ENCODE data around the gene APOM. TPM values are rescaled to one million over a fixed set of nuclear protein-coding genes. Genes with fewer than 3 reads are reported as not detected.

The APOM gene
- total RNA-seq, 2 donors from 2014 or later, result 5.0 to 6.0 TPM

- no peak for DNase-seq
- no peaks in the 10 kb centered on the region for H3K27me3 Mint-ChIP-seq (ENCODE audit: low read depth)
These were observed 46.1 kb downstream of the APOM start for GRCh38 chr6:31701666-31702404.

GRCh38 chr6:31702405-31702818 lies 46.7 kb downstream of the APOM start:
- H3K27me3 Mint-ChIP-seq (ENCODE audit: low read depth), result no peaks in the 10 kb centered on the region
- peak; percentile 13 to 24 for ATAC-seq (replicated peaks in 1 of 2)
- peak overlapping the region; percentile 87 to 90 for H3K4me3 Mint-ChIP-seq
- peaks cover 6 to 9% of the 10 kb centered on the region in 2 donors for H3K36me3 Mint-ChIP-seq (ENCODE audit: insufficient read depth in 2 of 2)
- H3K9me3 Mint-ChIP-seq, result no peaks in the 10 kb centered on the region
- peak overlapping the region; percentile 95 for H3K27ac Mint-ChIP-seq
- peak; percentile 36 to 45 for DNase-seq
- peaks cover 37% of the 10 kb centered on the region for H3K4me1 Mint-ChIP-seq (ENCODE audit: low read depth)

More at GRCh38 chr6:31701666-31702404, 46.1 kb downstream of the APOM start:
- ATAC-seq (replicated peaks in 1 of 2), result no peak
- H3K27ac Mint-ChIP-seq, result peak overlapping the region; percentile 95
- peak overlapping the region; percentile 87 to 90 for H3K4me3 Mint-ChIP-seq
- H3K36me3 Mint-ChIP-seq (ENCODE audit: insufficient read depth in 2 of 2), result peaks cover 6 to 9% of the 10 kb centered on the region in 2 donors
- peaks cover 40% of the 10 kb centered on the region for H3K4me1 Mint-ChIP-seq (ENCODE audit: low read depth)
- no peaks in the 10 kb centered on the region for H3K9me3 Mint-ChIP-seq

GRCh38 chr6:31702819-31703716 lies 47.4 kb downstream of the APOM start, which contains the start of gene ABHD16A:
TSS of gene ABHD16A (minus strand) at chr6:31703324. CDS start at chr6:31703281, 43 bp downstream.
- H3K27me3 Mint-ChIP-seq (ENCODE audit: low read depth), result no peaks in the 10 kb centered on the region
- ATAC-seq (replicated peaks in 1 of 2) (peak; percentile 97), DNase-seq (peak; percentile 97 to 98)
- peaks cover 6% of the 10 kb centered on the region in 2 donors for H3K36me3 Mint-ChIP-seq (ENCODE audit: insufficient read depth in 2 of 2)
- H3K9me3 Mint-ChIP-seq, result no peaks in the 10 kb centered on the region
- peak within 1 kb of the TSS; percentile 95 for H3K27ac Mint-ChIP-seq
- peaks cover 30% of the 10 kb centered on the region for H3K4me1 Mint-ChIP-seq (ENCODE audit: low read depth)
- H3K4me3 Mint-ChIP-seq, result peak within 1 kb of the TSS; percentile 87 to 90

- Mint-ChIP-seq H3K4me3 (no peak overlapping the region), H3K4me1 (ENCODE audit: low read depth) (peaks cover 29% of the 10 kb centered on the region), H3K27me3 (ENCODE audit: low read depth) (no peaks in the 10 kb centered on the region), H3K9me3 (no peaks in the 10 kb centered on the region), H3K27ac (no peak overlapping the region), H3K36me3 (ENCODE audit: insufficient read depth in 2 of 2) (peaks cover 6% of the 10 kb centered on the region in 2 donors)
- ATAC-seq (replicated peaks in 1 of 2) (no peak), DNase-seq (no peak)
These were observed 50.2 kb downstream of the APOM start for GRCh38 chr6:31705931-31706330.

GRCh38 chr6:31706599-31706998 lies 50.9 kb downstream of the APOM start, which contains the start of gene LY6G6F:
TSS of gene LY6G6F (plus strand) at chr6:31706866. CDS start at chr6:31706907, 41 bp downstream.
- H3K4me1 Mint-ChIP-seq (ENCODE audit: low read depth), result peaks cover 27% of the 10 kb centered on the region
- no peak for ATAC-seq (replicated peaks in 1 of 2)
- no peaks in the 10 kb centered on the region for H3K9me3 Mint-ChIP-seq
- H3K4me3 Mint-ChIP-seq, result no peak within 1 kb of the TSS
- H3K36me3 Mint-ChIP-seq (ENCODE audit: insufficient read depth in 2 of 2), result peaks cover 6% of the 10 kb centered on the region in 2 donors
- H3K27me3 Mint-ChIP-seq (ENCODE audit: low read depth), result no peaks in the 10 kb centered on the region
- DNase-seq, result no peak
- H3K27ac Mint-ChIP-seq, result no peak within 1 kb of the TSS

- ATAC-seq (replicated peaks in 1 of 2), result no peak
- no peak overlapping the region for H3K4me3 Mint-ChIP-seq
- H3K27ac Mint-ChIP-seq, result no peak overlapping the region
- H3K4me1 Mint-ChIP-seq (ENCODE audit: low read depth), result peaks cover 18% of the 10 kb centered on the region
- no peak for DNase-seq
- no peaks in the 10 kb centered on the region for H3K9me3 Mint-ChIP-seq
- H3K27me3 Mint-ChIP-seq (ENCODE audit: low read depth), result no peaks in the 10 kb centered on the region
- peaks cover under 1% of the 10 kb centered on the region in 2 donors for H3K36me3 Mint-ChIP-seq (ENCODE audit: insufficient read depth in 2 of 2)
These were observed 52.0 kb downstream of the APOM start for GRCh38 chr6:31707701-31708100.

Other genes with a start within 250 kb of the APOM start
- gene MICB, start 157.7 kb upstream of the APOM start, total RNA-seq, result 10 to 100 TPM; 18.7 to 22.3 TPM
- not detected for gene MCCD1, start 126.9 kb upstream of the APOM start, total RNA-seq
- gene DDX39B, start 113.9 kb upstream of the APOM start, total RNA-seq, result 100 to 1,000 TPM; 567 to 644 TPM
- 1 to 10 TPM; 4.1 to 5.6 TPM for gene ATP6V1G2, start 109.3 kb upstream of the APOM start, total RNA-seq
- gene NFKBIL1, start 108.3 kb upstream of the APOM start, total RNA-seq, result 10 to 100 TPM; 28.0 to 36.6 TPM
- 100 to 1,000 TPM in 1 of 2 donors, 10 to 100 TPM in 1; 77.2 to 110 TPM for gene LTA, start 83.6 kb upstream of the APOM start, total RNA-seq
- gene TNF, start 80.3 kb upstream of the APOM start, total RNA-seq, result 10 to 100 TPM; 30.7 to 57.8 TPM
- 10 to 100 TPM; 43.4 to 61.8 TPM for gene LTB, start 73.5 kb upstream of the APOM start, total RNA-seq
- 10 to 100 TPM; 24.6 to 27.0 TPM for gene LST1, start 69.6 kb upstream of the APOM start, total RNA-seq
- gene NCR3, start 62.9 kb upstream of the APOM start, total RNA-seq, result 10 to 100 TPM; 15.0 to 24.7 TPM
- 10 to 100 TPM; 68.7 to 98.1 TPM for gene AIF1, start 40.7 kb upstream of the APOM start, total RNA-seq
- 100 to 1,000 TPM; 260 to 285 TPM for gene PRRC2A, start 35.2 kb upstream of the APOM start, total RNA-seq
- gene BAG6, start 3.2 kb upstream of the APOM start, total RNA-seq, result 100 to 1,000 TPM; 265 to 272 TPM
- 10 to 100 TPM; 21.1 to 22.5 TPM for gene C6orf47, start 4.9 kb downstream of the APOM start, total RNA-seq
- gene GPANK1, start 9.1 kb downstream of the APOM start, total RNA-seq, result 10 to 100 TPM; 30.3 to 37.7 TPM
- 100 to 1,000 TPM; 208 to 209 TPM for gene CSNK2B, start 10.2 kb downstream of the APOM start, total RNA-seq
- gene LY6G5B, start 14.1 kb downstream of the APOM start, total RNA-seq, result 10 to 100 TPM; 21.3 to 26.9 TPM
- gene LY6G5C, start 25.2 kb downstream of the APOM start, total RNA-seq, result 1 to 10 TPM; 2.3 to 6.9 TPM
- 10 to 100 TPM; 48.9 TPM for gene ABHD16A, start 47.4 kb downstream of the APOM start, total RNA-seq
- not detected for gene LY6G6F, start 51.0 kb downstream of the APOM start, total RNA-seq
- gene LY6G6D, start 59.5 kb downstream of the APOM start, total RNA-seq, result not detected
- under 1 TPM; 0.25 to 0.67 TPM for gene LY6G6C, start 65.9 kb downstream of the APOM start, total RNA-seq
- gene MPIG6B, start 67.5 kb downstream of the APOM start, total RNA-seq, result under 1 TPM in 1 of 2 donors, not detected in 1; 0.10 TPM
- 10 to 100 TPM; 19.0 to 19.6 TPM for gene DDAH2, start 73.4 kb downstream of the APOM start, total RNA-seq
- 100 to 1,000 TPM; 253 to 318 TPM for gene CLIC1, start 80.6 kb downstream of the APOM start, total RNA-seq
- 10 to 100 TPM; 84.9 to 98.4 TPM for gene MSH5, start 84.1 kb downstream of the APOM start, total RNA-seq
- gene SAPCD1, start 106.8 kb downstream of the APOM start, total RNA-seq, result 10 to 100 TPM; 15.7 to 18.0 TPM
- 1 to 10 TPM; 3.3 to 3.4 TPM for gene VWA7, start 121.4 kb downstream of the APOM start, total RNA-seq
- gene VARS1, start 139.9 kb downstream of the APOM start, total RNA-seq, result 100 to 1,000 TPM in 1 of 2 donors, 10 to 100 TPM in 1; 91.3 to 101 TPM
- 100 to 1,000 TPM; 122 to 123 TPM for gene LSM2, start 151.1 kb downstream of the APOM start, total RNA-seq
- 1 to 10 TPM; 2.9 to 3.1 TPM for gene HSPA1L, start 159.4 kb downstream of the APOM start, total RNA-seq
- gene HSPA1A, start 159.6 kb downstream of the APOM start, total RNA-seq, result 10 to 100 TPM; 16.5 to 37.6 TPM
- 10 to 100 TPM; 31.6 to 44.9 TPM for gene HSPA1B, start 171.8 kb downstream of the APOM start, total RNA-seq
- gene NEU1, start 206.9 kb downstream of the APOM start, total RNA-seq, result 10 to 100 TPM; 24.0 to 27.1 TPM
- under 1 TPM; 0.22 to 0.23 TPM for gene SLC44A4, start 223.1 kb downstream of the APOM start, total RNA-seq
- 10 to 100 TPM; 49.2 to 64.7 TPM for gene EHMT2, start 241.8 kb downstream of the APOM start, total RNA-seq
- gene ZBTB12, start 246.2 kb downstream of the APOM start, total RNA-seq, result 1 to 10 TPM in 1 of 2 donors, under 1 TPM in 1; 0.88 to 1.9 TPM

Measured in activated T-cell treated with anti-CD3 and anti-CD28 coated beads, Interleukin-2, amount 50 U/mL, for 72 hours (primary cell).